Activated T-cell treated with anti-CD3 and anti-CD28 coated beads, Interleukin-2, amount 50 U/mL, for 1 hour (primary cell): ENCODE results near the gene DNAH6.

Experiments
- DNase-seq: peaks from one replicate; pipeline ENCODE4 v3.0.0-alpha.2; 2020

Gene DNAH6

DNA sequence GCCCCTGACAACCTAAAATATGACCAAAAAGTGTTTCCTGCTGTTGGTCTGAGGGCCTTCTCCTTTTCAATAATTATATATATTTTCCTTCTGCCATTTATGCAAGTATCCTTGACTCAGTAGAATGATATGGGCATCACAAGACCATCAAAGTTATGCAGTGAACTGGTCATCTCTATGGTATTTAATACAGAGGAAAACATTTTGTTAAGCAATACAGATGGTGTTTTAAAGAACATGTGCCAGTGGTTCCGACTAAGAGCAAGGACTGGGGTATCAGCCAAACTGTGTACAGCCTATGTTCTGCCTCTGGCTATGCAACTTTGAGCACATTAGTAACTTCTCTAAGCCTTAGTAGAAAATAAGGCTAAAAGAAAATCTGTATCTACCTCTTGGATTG is 185.6 kb downstream of the DNAH6 start:
- no peak for DNase-seq

DNA sequence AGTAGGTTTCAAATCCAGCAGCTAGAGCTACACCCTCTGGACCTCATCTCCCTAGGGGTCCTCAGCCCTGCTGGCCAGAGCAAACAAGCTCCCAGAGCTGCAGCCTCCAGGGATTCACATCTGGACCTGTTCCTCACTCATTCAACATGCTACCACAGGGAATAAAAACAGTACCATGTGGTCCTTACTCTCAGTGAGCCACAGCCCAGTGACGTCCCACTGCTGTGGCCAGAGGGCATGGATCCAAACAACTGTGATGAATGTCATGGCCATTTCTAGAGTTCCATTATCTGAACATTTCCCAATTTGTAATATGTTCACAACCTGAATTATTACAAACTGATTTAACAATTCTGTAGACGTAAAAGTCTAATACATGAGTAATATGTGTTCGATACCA is 186.6 kb downstream of the DNAH6 start:
- no peak for DNase-seq

DNA sequence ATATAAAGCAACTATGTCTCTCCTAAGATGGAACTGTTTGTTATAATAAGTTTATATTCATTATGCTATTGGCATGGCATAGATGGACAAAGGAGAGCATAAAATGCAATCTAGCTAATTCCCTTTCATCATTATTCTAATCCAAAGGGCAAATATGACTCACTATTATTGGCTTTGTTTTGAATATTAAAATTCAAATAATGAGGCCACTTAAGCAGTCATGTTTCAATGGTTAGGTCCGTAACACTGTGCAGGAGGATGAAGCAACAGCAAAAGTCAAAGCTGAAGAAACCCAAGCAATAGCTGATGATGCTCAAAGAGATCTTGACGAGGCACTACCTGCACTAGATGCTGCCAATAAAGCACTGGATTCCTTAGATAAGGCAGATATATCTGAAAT is 187.5 kb downstream of the DNAH6 start:
- no peak for DNase-seq

DNA sequence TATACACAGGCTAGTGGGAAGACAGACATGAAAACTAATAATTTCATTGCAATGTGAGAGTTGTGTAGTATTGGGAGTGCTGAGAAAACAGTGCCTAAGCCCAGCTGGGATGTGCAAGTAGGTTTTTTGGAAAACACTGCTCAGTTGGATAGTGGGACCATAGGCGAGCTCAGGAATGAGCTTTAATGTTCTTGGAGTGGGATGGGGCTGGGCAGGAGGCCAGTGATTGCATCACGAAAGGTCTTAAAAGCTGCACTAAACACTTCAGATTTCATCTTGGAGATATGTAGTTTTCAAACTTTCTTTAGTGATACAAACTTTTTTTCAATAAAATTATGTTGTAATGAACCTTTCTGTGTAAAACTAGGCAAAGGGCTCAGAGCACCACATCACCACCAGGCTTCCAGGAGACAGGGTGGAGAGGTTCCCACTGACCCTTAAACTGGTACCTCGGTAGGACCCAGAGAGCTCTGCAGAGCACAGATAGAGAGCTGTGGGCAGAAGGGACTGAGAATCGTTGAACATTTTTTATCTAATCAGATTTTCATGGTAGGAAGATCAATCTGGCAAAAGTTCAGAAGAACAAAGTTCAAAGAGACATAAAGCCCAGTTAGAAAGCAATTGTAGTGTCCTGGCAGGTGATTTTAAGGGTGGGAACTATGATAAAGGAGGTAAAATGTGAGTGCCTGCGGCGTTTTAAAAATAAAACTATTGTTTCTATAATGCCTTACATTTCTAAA is 188.4 kb downstream of the DNAH6 start:
- no peak for DNase-seq

DNA sequence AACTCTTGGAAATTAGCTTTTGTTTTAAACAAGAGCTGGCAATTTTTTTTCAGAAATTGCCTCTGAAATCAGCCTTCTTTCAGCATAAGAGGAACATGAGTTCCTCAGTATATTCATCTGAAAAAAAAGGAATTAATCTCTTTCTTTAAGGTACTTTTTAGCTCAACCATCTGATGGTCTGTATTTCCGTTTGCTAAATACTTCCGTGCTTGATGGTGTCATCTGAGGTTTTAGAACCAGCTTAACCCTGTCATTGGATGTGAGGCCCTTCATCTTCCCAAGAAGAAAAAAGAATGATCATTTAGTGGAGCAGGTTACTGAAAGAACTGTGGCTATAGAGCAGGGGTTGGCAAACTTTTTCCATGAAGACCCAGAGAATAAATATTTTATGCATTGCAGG is 189.6 kb downstream of the DNAH6 start:
- DNase-seq, result no peak

DNA sequence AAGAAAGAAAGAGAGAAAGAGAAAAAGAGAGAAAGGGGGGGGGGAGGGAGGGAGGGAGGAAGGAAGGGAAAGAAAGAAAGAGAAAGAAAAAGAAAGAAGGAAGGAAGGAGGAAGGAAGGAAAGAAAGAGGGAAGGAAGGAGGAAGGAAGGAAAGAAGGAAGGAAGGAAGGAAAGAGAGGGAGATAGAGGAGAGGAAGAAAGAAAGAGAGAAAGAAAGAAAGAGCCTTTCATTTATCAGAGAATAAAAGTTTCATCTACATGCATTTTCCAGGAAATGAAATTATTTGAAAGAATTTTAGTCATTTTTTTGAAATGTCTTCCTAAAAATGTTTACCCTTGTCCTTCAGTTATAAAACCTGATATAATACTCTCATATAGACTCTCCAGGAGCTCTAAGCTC is 192.1 kb downstream of the DNAH6 start:
- no peak for DNase-seq

DNA sequence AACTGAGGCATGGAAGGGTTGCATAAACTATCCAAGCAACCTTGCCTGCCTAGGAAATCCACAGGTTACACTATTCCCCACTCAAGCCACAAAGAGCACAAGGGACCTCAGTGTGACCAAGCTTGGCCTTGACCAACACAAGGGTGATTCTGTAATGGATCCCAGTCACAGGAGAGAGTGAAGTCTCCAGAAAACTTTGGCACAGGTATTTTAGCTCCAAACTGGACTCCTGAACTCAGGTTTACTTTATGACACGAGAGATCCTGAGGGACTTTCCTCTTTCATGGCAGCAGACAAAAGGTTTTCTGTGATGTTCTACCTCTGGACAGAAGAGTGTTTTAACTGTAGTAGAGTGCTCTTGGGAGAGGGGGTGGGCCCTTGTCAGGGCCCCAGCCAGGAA is 195.4 kb downstream of the DNAH6 start:
- no peak for DNase-seq

DNA sequence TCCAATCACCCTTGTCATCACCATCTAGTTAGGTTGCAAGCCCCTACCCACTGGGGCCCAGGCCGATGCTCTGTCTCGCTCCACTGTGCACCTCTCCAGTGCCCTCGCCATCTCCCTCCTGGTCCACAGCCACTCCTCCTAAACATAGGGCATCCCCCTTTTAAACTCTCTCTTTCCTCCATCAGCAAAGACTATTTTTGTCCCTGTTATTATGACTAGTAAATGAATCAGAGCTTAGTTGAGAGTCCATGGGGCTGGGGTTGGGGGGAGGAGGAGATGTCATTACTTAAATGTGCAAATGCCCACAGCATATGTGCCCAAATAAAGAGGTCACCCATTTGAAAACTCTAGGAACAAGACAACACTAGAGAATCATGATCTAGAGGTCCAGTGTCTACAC is 197.1 kb downstream of the DNAH6 start:
- no peak for DNase-seq

DNA sequence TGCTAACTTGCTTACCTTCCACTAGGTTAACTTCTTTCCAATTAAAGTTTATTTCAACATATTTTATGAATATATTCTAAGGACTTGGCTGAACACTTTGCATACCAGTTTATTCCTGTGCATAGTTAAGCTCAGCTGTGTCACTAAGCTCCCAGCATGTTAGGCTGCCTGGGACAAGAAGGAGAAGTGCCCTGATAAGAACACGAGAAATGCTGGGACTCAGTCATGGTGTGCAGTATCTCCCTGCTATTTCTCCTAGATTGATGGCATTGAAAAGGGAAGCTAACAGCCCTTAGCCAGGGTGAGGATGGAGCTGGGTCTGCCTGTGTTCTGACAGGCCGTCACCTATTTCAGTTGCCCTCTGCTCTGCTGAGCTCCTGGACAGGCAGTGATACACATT is 200.3 kb downstream of the DNAH6 start:
- DNase-seq, result no peak

DNA sequence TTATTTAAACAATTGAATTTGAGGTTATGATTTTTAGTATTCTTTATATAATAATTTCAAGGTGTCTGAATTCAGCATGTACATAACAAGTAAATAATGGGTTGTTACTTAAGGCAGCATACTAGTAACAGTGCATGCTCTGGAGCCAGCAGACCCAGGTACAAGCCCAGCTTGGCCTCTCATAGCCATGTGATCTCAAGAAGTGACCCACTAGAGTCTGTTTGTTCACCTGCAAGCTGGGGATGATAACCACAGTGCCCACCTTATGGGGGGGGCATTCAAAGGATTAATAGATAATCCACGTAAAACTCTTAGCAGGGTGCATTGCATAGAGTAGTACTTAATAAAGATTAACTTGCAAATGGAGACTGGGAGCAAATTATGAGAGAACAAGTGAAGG is 201.0 kb downstream of the DNAH6 start:
- DNase-seq, result no peak

DNA sequence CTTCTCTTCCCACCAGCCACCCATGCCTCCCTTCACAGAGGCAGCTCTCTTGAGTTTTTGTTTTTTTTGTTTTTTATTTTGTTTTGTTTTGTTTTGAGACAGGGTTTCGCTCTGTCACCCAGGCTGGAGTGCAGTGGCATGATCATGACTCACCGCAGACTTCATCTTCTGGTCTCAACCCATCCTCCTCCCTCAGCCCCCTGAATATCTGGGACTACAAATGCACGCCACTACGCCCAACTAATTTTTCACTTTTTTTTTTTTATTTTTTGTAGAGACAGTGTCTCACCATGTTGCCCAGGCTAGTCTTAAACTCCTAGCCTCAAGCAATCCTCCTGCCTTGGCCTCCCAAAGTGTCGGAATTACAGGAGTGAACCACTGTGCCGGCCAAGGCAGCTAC is 203.1 kb downstream of the DNAH6 start:
- no peak for DNase-seq

DNA sequence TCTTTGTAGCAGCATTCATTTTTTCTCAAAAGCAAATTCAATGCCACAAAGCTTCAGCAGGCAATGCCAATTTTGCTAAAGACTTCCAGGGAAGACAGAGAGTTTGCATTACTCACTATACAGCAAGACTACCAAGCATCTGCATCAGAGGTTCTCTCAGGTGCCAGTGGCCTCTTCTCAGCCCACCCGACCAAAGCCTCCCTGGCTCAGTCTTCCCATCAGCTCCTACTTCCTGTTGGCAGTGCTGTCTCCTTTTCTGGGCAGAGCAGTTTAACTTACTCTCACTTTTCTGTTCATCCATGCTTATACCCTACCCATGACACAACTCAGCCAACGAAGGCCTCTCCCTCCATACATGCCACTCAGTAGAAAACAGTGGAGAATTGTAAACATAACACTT is 207.5 kb downstream of the DNAH6 start:
- no peak for DNase-seq

DNA sequence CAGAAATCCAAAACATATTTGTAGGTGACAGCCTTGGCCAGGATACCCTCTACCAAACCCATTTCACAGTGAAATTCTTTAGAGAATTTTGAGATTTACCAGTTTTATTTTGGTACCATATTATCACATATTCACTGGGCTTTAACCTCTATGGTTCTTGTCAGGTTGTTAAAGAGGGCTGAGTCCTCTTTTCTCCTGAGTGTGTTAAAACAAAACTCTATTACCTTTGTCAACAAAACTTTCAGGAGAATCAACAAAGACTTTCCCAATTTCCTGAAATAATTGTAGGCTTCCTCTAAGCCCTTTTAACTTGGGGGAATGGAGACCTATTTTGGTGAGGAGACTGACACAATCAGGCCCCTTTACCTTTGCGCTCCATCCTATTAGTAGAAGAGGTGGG is 209.4 kb downstream of the DNAH6 start:
- no peak for DNase-seq

DNA sequence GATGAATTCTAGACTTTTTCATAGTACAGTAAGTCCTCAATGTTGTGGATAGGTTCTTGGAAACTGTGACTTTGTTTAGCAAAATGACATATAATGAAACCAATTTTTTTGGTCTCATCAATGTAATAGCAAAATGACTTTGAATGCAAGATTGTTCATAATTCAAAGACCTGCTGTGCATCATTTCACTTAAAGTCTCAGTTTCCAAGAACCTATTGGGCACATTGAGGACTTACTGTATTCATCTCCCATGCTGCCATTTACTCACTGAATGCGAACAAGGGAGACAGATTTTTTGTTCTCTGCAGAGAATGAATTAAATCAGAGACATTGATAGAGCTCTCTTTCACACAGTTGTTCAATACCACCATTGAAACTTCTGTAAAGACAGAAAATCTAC is 211.0 kb downstream of the DNAH6 start:
- DNase-seq, result no peak

DNA sequence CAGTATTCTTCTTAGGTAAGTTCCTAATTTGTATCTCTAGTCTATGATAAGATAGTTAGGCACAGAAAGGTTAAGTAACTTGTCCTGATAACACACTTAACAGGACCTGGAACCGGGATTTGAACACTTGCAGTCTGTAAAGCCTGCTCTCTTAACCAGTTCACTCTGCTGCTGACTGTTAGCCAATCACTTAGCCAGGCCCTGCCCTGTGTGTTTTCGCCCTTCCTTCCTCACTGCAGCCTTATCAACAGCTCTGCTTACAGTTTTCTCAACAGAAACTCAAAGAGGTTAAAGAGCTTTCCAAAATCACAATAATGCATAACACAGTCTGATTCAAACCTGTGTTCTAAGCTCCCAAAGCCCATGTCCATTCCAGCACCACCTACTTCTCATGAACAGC is 212.9 kb downstream of the DNAH6 start:
- DNase-seq, result no peak

DNA sequence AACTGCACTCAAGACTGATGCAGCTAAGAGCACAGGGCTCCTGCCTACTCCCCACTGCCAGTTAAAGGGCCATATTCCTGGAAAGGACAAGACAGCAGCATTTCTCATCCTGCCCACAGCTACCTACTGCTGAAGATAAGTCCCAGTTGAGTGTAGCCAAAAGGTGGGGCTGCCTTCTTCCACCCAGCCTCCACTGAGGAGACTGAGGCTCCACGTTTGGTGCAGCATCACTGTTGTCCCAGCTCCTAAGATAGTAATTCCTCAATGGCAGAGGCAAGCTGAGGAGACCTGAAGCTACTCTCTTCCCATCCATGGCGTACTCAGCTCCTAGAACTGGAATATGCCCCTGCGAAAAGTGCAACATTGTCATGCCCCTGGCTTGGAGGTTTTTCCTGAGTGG is 214.9 kb downstream of the DNAH6 start:
- DNase-seq, result no peak

DNA sequence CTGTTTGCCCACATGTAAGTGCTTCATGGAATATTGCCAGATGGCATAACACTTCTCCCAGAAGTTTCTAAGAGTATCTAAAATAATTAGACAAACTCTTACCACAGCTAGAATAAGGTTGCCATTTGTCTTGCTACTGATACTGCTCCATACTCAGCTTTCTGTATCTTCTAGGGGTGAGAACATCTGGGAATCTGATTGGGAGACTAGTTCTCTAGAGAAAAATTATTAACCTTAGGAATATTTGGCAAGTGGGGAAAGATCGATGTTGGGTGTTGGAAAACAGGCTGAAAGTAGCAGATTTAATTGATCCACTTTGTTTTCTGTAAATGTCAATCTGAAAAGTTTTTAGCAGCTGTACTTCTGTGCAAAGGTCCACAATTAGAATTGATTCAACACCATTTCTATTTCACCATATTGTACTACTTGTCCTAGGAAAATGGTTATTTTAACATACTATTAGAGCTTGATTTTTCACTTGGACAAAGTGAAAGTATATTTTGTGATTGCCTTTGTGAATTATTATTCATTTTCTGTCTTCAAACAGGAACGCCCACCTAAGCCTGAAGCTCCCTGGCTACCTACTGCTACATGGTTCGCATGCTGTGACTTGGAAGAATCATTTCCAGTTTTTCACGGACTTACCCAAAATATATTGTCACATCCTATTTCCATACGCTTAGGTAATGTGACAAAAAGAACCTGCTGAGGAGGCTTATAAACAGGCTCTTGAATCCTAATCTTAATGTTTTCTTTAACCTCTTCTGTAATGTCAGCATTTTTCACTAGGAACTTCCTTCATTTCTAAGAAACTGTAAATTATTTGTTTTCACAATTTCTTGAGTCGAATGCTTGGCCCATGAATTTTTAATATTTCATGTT is 216.8 kb downstream of the DNAH6 start:
- no peak for DNase-seq

DNA sequence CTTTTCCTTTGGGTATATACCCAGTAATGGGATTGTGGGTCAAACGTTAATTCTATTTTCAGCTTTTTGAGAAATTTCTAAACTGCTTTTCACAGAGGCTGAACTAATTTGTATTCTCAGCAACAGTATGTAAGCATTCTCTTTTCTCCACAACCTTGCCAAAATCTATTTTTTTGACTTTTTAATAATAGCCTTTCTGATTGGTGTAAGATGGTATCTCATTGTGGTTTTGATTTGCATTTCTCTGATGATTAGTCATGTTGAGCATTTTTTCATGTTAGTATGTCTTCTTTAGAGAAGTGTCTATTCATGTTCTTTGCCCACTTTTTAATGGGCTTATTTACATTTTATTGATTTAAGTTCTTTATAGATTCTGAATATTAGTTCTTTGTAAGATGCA is 219.1 kb downstream of the DNAH6 start:
- DNase-seq, result no peak

DNA sequence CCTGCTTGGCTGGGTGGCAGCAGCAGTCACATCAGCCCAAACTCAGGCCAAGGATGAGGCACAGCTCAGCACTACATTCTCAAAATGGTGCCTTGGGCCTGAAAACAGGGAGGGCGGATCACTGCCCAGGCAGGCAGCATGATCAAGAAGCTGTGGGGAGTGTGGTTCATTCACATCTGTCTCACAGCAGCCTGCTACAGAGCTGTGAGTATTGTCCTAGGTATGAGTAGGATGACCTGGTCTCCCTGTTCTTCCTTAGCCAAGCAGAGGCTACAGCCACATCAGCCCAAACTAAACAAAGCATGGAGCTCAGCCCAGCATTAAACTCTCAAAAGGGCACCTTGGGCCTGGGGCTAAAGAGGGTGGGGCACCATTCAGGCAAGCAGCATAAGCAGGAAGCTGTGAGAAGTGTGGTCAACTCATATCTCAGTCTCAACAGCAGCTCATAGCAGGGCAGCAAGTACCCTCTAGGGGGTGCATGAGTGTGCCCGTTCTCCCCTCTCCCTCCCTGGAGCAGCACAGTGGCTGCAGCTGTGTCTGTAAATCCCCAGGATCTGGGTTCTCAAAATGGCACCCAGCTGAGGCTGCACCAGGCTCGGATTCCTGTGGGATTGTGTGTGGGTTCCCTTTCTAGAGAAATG is 225.0 kb downstream of the DNAH6 start:
- DNase-seq, result peak; percentile 44

DNA sequence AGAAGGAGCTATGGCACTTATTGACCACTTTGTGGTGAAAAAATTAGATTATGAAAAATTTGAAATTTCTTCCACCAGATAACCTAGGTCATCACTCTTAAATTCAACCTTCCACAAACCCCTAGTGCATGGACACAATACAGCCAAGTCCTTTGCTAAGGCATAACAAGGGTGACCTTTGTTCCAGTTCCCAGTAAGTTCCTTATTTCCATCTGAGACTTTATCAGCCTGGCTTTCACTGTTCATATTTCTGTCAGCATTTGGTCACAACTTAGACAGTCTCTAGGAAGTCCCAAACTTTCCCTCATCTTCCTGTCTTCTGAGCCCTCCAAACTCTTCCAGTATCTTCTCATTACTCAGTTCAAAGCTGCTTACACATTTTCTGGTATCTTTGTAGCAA is 232.0 kb downstream of the DNAH6 start:
- no peak for DNase-seq

DNA sequence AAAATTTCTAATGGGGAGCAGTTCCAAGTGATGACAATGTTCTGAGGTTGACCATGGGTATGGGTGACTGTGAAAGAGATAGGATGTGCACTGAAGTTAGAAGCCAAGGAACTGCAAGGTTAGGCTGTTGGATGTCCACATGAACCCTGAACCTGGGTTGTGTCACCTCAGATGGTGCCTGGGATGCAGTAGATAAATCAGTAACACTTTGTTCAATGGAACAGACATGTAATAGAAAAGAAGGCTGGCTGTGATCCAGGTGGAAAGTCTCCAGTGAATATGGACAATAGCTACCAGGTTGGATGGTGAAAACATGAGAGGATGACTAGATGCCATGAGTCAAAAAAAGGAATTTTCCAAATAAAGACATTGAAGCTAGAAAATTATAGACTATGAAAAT is 233.1 kb downstream of the DNAH6 start:
- no peak for DNase-seq

DNA sequence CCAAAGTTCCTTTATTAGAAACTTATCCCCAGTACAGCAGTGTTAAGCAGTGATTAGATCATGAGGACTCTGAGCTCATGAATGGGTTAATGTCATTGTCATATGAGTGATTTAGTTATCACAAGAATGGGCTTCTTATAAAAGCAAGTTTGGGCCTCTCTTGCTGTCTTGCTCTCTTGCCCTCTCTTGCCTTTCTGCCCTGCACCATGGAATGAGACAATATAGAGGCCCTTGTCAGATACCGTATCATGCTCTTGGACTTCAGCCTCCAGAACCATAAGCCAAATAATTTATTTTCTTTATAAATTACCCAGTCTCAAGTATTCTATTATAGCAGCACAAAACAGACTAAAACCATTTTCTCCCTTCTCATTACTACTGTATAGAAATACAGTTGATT is 238.8 kb downstream of the DNAH6 start:
- DNase-seq, result no peak

DNA sequence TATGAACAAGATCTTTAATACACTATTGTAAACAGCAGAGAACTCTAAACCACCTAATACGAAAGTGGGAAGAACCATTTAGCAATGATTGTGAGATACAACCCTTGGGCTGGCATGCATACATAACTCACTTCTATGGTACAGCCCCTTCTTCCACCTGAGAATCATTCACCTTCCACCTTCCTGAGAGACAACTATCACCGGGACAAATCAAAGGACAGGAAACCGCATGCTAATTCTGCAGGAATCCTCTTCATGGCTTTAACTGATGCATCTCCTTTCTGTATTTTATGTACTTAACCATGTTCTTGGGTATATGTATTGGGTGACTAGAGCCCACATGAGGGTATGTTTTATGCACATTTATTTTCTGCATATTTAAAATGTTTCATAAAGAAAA is 241.3 kb downstream of the DNAH6 start:
- no peak for DNase-seq

DNA sequence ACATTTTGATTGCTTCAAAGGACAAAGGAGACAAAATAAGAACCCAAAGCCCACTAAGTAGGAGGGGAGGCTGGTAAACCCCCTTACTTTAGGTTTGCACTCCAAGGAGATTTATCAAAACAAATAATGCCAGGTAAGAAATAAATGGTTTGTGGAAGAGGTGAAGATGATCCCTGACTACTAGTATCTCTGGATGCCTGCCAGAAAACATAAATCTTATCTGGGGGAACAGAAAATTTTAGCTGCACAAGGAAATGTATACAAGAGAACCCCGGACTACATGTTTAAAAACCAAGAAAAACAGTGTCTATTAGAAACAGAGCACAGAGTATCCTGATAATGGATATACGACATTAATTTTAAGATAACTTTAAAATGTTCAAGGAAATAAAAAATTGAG is 250.5 kb downstream of the DNAH6 start:
- no peak for DNase-seq
